Suprapubic skin (tissue), 3 donors: ENCODE measurements around the gene AK1.

Experiments
- POLR2A ChIP-seq, 2 donors: fragments of 450-650 bp; IDR thresholded peaks; one replicate each; pipeline ENCODE4 v1.6.1; 2017; ENCODE audit warnings: antibody characterized with exemption in 2 of 2, mild to moderate bottlenecking in 2 of 2, moderate library complexity in 2 of 2
- TF ChIP-seq, protein P1 (sequence below), 2 donors: fragments of 200-600 bp in 1 of 2; fragments of 450-650 bp in 1 of 2; sonication (generic) in 1 of 2; IDR thresholded peaks; one replicate each; pipeline ENCODE4 v1.5.1; 2016 to 2019; ENCODE audit warnings: antibody characterized with exemption in 2 of 2, mild to moderate bottlenecking in 1 of 2, moderate library complexity in 1 of 2

DNA sequence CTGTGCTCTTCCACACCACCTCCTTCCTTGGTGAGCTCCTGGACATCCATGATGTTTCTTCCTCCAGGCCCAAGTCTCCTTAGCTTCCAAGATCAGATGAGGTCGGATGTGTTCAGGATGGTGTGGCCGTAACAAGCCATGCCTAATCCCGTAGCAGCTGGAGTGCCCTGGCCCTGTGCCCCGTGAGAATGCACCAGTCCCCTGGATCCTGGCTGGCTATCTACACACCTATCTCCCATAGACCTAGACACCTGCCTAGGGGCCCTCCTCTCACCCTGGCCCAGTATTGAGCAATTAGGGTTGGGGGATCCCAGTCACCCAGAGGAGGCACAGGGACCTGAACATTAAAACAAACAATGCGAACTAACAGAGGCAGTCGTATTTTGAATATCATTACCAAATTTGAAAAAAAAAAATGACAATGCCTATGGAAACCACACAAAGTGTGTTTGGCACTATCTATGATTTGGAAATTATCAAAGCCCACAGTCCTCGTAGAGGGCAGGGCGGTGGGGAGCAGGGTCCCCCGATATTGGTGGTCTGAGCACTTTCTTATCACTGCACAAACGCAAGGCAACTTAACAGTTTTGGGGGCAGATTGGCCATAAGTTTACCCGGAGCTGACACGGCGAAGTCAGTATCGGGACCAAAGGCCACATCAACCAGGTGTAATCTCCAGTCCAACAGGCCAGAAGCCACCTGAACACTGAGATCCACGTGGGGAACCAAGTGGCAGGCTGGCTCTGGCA is 36.2 kb downstream of the AK1 start:
- TF ChIP-seq, protein P1, sequence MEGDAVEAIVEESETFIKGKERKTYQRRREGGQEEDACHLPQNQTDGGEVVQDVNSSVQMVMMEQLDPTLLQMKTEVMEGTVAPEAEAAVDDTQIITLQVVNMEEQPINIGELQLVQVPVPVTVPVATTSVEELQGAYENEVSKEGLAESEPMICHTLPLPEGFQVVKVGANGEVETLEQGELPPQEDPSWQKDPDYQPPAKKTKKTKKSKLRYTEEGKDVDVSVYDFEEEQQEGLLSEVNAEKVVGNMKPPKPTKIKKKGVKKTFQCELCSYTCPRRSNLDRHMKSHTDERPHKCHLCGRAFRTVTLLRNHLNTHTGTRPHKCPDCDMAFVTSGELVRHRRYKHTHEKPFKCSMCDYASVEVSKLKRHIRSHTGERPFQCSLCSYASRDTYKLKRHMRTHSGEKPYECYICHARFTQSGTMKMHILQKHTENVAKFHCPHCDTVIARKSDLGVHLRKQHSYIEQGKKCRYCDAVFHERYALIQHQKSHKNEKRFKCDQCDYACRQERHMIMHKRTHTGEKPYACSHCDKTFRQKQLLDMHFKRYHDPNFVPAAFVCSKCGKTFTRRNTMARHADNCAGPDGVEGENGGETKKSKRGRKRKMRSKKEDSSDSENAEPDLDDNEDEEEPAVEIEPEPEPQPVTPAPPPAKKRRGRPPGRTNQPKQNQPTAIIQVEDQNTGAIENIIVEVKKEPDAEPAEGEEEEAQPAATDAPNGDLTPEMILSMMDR (IDR thresholded peaks at IDR 0.05), result no peak
- no peak for TF ChIP-seq POLR2A (IDR thresholded peaks at IDR 0.05)
